Measurements from ENCODE around the gene TAPBP. TPM values are rescaled to one million over a fixed set of nuclear protein-coding genes. Genes with fewer than 3 reads are reported as not detected.

Gene TAPBP
- total and polyA plus RNA-seq, 9 of the 15 experiments (the other 6 are each of a cell fraction or from before 2014, with no cell fraction given), result 5.6 to 74.0 (median 22.3) TPM

DNA sequence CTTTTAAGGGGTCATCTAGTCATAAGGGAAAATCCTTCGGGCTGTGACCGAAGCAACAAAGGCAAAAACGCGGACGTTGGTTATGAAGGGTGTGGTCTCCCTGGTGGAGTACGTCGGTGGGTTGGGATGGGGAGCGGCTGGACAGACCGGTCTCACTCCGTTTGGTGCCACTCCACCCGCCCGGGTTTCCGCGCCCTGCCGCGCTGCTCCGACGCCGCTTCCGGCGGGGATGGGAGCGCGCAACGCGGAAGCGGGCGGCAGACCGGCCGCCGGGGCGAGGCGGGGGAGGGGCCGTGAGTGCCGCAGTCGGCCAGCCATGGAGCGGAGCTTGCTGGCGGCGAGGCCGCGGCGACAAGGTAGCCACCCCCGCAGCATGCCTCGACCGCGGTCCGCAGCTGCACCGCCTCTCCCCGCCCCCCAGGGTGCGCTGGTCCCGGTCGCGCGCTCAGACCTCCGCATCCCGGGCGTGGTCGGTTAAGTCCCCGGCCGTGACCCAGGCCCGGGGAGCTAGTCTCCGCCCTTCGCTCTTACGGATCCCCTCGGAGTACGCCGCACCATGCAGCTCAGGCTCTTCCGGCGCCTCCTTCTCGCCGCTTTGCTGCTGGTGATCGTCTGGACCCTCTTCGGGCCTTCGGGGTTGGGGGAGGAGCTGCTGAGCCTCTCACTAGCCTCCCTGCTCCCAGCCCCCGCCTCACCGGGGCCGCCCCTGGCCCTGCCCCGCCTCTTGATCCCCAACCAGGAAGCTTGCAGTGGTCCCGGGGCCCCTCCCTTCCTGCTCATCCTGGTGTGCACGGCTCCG is 36.8 kb downstream of the TAPBP start, which contains the start of gene B3GALT4 (continued):
- TF ChIP-seq, protein P1, sequence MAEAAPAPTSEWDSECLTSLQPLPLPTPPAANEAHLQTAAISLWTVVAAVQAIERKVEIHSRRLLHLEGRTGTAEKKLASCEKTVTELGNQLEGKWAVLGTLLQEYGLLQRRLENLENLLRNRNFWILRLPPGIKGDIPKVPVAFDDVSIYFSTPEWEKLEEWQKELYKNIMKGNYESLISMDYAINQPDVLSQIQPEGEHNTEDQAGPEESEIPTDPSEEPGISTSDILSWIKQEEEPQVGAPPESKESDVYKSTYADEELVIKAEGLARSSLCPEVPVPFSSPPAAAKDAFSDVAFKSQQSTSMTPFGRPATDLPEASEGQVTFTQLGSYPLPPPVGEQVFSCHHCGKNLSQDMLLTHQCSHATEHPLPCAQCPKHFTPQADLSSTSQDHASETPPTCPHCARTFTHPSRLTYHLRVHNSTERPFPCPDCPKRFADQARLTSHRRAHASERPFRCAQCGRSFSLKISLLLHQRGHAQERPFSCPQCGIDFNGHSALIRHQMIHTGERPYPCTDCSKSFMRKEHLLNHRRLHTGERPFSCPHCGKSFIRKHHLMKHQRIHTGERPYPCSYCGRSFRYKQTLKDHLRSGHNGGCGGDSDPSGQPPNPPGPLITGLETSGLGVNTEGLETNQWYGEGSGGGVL (CRISPR knock-in tag; IDR thresholded peaks at IDR 0.05), result no peak
- peak; percentile 41 for TF ChIP-seq SMAD1 (IDR thresholded peaks at IDR 0.05; ENCODE audit: low read depth, low read length, partially characterized antibody)
- peak; percentile 33 for TF ChIP-seq U2AF1 (optimal IDR thresholded peaks at IDR 0.05; ENCODE audit: low read depth, low read length)
- TF ChIP-seq ZNF431 (CRISPR knock-in tag; IDR thresholded peaks at IDR 0.05), result peak; percentile 81
- peak; percentile 67 for TF ChIP-seq PHF20 (IDR thresholded peaks at IDR 0.05; ENCODE audit: partially characterized antibody)
- TF ChIP-seq CREB1 (IDR thresholded peaks at IDR 0.05), result peak; percentile 70
- TF ChIP-seq CREB1 (CRISPR knock-in tag; IDR thresholded peaks at IDR 0.05), result peak; percentile 85
- TF ChIP-seq ZNF707 (CRISPR knock-in tag; conservative IDR thresholded peaks at IDR 0.05), result no peak
- TF ChIP-seq JUNB (CRISPR knock-in tag; conservative IDR thresholded peaks at IDR 0.05), result no peak
- TF ChIP-seq, protein P2, sequence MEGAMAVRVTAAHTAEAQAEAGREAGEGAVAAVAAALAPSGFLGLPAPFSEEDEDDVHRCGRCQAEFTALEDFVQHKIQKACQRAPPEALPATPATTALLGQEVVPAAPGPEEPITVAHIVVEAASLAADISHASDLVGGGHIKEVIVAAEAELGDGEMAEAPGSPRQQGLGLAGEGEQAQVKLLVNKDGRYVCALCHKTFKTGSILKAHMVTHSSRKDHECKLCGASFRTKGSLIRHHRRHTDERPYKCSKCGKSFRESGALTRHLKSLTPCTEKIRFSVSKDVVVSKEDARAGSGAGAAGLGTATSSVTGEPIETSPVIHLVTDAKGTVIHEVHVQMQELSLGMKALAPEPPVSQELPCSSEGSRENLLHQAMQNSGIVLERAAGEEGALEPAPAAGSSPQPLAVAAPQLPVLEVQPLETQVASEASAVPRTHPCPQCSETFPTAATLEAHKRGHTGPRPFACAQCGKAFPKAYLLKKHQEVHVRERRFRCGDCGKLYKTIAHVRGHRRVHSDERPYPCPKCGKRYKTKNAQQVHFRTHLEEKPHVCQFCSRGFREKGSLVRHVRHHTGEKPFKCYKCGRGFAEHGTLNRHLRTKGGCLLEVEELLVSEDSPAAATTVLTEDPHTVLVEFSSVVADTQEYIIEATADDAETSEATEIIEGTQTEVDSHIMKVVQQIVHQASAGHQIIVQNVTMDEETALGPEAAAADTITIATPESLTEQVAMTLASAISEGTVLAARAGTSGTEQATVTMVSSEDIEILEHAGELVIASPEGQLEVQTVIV (CRISPR knock-in tag; IDR thresholded peaks at IDR 0.05; ENCODE audit: borderline replicate concordance), result no peak
- TF ChIP-seq, protein P3, sequence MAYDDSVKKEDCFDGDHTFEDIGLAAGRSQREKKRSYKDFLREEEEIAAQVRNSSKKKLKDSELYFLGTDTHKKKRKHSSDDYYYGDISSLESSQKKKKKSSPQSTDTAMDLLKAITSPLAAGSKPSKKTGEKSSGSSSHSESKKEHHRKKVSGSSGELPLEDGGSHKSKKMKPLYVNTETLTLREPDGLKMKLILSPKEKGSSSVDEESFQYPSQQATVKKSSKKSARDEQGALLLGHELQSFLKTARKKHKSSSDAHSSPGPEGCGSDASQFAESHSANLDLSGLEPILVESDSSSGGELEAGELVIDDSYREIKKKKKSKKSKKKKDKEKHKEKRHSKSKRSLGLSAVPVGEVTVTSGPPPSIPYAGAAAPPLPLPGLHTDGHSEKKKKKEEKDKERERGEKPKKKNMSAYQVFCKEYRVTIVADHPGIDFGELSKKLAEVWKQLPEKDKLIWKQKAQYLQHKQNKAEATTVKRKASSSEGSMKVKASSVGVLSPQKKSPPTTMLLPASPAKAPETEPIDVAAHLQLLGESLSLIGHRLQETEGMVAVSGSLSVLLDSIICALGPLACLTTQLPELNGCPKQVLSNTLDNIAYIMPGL (CRISPR knock-in tag; IDR thresholded peaks at IDR 0.05), result peak; percentile 72; the same call in 1 of the 2 replicates
- peak; percentile 18; the same call in 1 of the 2 replicates for TF ChIP-seq ZSCAN32 (CRISPR knock-in tag; IDR thresholded peaks at IDR 0.05)
- TF ChIP-seq, protein P4, sequence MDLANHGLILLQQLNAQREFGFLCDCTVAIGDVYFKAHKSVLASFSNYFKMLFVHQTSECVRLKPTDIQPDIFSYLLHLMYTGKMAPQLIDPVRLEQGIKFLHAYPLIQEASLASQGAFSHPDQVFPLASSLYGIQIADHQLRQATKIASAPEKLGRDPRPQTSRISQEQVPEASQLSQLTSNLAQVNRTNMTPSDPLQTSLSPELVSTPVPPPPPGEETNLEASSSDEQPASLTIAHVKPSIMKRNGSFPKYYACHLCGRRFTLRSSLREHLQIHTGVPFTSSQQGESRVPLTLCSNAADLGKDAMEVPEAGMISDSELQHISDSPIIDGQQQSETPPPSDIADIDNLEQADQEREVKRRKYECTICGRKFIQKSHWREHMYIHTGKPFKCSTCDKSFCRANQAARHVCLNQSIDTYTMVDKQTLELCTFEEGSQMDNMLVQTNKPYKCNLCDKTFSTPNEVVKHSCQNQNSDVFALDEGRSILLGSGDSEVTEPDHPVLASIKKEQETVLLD (IDR thresholded peaks at IDR 0.05), result no peak
- TF ChIP-seq, protein P5, sequence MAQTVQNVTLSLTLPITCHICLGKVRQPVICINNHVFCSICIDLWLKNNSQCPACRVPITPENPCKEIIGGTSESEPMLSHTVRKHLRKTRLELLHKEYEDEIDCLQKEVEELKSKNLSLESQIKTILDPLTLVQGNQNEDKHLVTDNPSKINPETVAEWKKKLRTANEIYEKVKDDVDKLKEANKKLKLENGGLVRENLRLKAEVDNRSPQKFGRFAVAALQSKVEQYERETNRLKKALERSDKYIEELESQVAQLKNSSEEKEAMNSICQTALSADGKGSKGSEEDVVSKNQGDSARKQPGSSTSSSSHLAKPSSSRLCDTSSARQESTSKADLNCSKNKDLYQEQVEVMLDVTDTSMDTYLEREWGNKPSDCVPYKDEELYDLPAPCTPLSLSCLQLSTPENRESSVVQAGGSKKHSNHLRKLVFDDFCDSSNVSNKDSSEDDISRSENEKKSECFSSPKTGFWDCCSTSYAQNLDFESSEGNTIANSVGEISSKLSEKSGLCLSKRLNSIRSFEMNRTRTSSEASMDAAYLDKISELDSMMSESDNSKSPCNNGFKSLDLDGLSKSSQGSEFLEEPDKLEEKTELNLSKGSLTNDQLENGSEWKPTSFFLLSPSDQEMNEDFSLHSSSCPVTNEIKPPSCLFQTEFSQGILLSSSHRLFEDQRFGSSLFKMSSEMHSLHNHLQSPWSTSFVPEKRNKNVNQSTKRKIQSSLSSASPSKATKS (CRISPR knock-in tag; IDR thresholded peaks at IDR 0.05), result 0 out of 2 replicates have a peak, but pooled peaks have one; percentile 26
- no peak for TF ChIP-seq ILK (tag; IDR thresholded peaks at IDR 0.05; ENCODE audit: borderline replicate concordance, low read depth)

Measured in K562 (cell line).